SH-SY5Y (cell line): ENCODE measurements around the gene MYO19.

ENCODE experiments used
- GATA2 ChIP-seq: IDR thresholded peaks from 2 replicates; pipeline ENCODE4 v1.6.1; 2011; ENCODE audit warnings: mild to moderate bottlenecking, low read depth, low read length
- GATA3 ChIP-seq: IDR thresholded peaks from 2 replicates; pipeline ENCODE4 v1.6.1; 2011; ENCODE audit warnings: low read depth, mild to moderate bottlenecking, low read length, moderate library complexity

Gene MYO19

DNA sequence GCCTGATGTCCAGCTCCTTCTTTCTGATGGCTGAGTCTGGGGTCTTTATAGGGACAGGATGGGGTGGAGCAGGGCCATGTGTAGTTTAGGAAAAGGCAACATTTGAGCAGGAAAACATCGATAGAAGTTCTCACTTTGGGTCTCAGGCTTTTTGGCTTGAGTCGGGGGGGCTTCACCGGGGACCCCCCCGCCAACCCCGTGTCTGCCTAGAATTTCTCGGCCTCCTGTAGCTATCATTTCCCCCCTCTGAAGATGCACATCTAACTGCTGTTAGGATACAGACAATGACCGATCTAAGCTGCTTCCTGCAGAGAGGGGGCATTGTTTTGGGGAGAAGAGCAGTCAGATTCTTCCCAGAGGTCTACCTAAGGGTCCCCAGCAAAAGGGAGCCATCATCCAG, 64.9 kb downstream of the MYO19 start:
- no peak for TF ChIP-seq GATA2
- TF ChIP-seq GATA3, result no peak

DNA sequence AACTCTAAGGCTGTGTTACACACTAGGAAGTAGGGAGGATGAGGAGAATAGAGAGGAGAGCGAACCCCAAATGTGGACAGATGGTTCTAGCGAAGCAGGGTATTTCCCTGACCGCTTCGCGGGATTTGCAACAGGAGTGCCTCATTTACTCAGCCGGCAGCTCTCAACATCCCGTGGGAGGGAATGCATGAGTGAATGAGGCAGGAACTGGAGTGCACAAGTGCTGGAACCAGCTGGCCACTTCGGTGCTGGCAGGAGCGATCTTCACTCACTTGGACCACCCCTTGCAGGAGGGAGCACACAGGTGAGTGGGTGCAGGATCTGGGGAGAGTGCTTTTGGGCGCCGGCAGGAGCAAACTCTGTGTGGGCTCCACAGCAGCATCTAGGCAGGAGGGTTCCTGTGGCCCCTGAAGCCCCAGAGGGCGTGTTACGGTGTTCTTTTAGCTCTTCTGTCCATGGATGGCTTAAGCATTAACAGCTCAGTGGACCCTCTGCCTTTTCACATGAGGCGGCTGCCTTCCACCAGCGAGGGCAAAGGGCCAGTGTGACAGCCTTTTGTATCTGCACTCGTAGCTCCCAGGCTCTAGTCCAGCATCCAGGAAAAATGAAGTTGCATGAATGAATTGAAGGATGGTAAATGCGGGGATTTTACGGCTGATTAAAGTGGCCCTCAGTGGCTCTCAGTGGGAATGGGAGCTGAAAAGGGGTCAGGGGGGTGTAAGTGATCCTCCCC, 65.6 kb downstream of the MYO19 start:
- no peak for TF ChIP-seq GATA2
- no peak for TF ChIP-seq GATA3

DNA sequence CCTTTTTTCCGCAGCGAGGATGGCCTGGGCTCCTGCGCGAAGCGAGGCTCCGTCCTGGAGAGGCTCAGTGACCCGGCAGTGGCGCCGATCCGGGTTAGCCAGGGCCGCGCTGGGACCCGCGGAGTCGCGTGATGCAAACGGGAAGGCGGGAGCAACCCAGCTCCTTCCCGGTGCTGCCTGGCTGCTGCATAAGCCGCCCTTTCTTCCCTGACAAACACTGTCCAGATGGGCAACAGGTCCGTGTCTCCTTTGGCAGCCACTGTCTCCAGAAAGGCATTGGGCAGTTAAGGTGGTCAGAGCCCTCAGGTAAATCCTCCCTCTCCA, 69.9 kb downstream of the MYO19 start:
- TF ChIP-seq GATA2, result no peak
- no peak for TF ChIP-seq GATA3

DNA sequence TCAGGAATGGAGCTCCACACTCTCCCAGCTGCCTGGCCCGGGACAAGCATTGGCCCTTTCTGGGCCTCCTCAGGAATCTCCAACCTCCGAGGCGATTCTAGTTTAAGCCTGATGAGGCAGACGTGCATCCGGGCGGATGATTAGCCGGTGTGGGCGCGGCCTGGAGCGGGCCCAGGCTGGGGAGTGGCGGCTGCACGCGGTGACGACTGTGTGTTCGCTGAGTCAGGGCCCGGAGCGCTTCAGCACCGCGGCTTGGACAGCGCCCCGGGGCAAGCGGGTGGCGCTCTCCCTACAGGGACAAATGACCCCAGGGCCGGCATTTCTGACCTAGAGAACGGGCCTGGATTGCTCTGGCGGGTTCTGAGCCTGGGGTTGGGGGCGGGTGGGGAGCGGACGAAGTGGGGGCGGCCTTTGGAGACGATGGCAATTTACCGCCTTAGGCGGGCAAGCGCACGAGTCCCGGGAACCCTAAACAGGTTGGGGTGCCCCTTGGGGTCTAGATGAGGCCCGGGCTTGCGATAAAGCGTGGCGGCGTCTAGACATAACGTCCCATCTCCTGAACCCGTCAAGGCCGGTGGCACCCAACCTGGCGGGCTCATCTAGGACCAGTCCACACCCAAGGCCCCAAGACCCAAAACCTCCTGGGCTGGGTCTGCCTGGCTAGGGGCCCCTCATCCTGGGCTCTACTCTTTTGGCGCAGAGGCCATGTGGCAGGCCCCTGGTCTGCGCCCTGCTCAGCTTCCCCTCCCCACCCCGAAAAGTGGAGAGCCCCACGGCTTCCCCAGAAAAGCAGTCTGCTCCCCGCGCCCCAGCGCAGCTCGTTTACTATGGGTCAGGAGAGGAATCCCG, 70.5 kb downstream of the MYO19 start:
- no peak for TF ChIP-seq GATA3
- no peak for TF ChIP-seq GATA2

DNA sequence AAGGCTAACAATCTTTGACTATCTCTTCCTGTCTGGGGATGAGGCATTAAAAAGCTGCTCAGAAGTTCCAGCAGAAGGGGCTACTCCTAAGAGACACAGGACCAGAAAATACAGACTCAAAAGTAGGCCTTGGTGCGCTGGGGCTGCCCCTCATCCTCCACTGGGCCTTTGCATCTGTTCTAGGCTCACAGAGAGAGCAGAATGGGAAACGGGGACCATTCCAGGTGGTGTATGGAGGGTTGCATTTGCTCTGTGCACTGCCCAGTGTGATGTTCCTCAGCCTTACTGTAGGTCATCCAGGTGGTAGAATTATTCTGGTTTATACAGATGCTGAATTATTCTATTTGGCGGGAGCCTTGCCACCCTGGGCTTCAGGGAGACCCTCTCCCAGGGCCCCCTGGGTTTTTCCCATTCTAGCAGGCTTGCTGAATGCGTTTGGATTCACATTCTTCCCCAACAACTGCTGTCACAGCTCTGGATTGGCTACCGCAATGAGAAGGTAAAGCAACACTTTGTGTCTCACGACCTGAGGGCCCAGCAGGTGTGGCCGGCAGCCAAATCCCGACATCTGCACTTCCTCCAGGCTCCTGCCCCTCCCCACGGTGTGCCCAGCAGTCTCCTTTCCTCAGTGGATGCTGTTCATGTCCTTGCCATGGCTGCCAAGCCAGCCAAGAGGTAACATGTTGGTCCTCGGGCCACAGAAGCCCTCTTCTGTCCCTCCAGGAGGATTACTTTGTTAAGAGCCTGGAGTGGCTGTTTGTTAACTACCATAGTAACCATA, 73.1 kb downstream of the MYO19 start:
- no peak for TF ChIP-seq GATA2
- no peak for TF ChIP-seq GATA3

DNA sequence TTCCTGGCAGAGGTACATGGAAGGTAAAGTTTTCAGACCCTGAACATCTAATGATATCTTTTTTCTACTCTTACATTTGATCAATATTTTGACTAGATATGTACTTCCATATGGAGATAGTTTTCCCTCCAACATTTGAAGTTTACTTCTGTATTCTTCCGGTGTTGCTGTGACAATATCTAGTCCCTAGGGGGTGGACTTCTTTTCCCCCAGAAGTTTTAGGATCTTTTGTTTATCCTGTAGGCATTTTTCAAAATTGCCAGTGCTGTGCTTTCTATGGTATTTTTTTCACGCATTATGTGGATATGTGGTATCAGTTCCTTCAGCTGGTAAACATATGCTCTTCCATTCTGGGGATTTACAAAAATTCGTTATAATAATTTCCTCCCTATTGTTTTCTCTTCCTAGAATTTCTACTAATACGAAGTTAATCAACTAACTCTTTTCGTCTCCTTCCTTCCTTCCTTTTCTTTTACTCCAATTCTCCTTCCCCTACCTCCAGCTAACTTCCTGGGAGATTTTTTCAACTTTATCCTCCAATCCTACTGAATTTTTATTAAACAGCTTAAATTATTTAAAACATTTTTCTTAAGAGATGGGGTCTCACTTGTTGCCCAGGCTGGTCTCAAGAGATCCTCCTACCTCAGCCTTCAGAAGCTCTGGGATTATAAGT, 74.3 kb downstream of the MYO19 start:
- TF ChIP-seq GATA3 (no peak), GATA2 (no peak)

DNA sequence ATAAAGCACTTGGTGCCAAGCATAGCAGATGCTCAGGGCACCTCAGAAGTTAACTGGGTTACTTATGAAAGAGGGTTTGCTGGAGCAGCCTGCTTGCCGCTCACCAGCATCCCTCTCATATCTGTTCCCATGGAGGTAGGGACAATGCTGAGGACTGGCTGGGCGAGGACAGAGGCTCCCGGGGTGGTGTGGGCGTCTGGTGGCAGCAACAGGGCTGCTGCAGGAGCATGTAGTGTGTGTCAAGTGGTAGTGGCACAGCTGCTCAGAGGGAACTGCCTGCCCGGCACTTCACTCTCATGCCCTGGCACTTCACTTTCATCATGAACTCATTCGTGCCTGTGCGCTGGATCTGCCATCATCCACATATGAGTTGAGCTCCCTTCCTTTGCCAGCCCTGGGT, 75.1 kb downstream of the MYO19 start:
- no peak for TF ChIP-seq GATA2
- TF ChIP-seq GATA3, result no peak

DNA sequence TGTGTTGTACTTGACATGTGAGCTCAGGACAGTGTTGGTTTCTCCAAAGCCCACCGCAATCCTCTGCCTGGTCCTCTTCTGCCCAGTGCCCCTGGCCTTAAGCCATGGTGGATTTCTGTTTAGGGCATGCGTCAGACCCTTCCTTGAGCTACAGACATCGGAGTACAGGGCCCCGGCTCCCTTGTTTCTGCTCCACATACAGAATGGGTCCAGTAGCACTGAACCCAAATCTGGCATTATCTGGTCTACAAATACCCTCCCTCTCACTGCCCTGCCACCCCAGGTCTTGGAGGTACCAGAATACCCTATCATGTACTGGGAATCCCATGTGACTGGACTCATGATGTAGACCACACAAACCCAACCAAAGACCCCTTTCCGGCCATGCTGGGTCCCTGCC, 75.6 kb downstream of the MYO19 start:
- TF ChIP-seq GATA3, result no peak
- TF ChIP-seq GATA2, result no peak
